NAMALWA (cell line): ENCODE results near the gene ZNF787.
A peak's percentile ranks its signal among the peaks of the same experiment; 100 is the strongest.

Experiments
- DNase-seq: peaks from one replicate; pipeline ENCODE4 v3.0.0-alpha.2; 2015; ENCODE audit warnings: low spot score

Gene ZNF787

DNA sequence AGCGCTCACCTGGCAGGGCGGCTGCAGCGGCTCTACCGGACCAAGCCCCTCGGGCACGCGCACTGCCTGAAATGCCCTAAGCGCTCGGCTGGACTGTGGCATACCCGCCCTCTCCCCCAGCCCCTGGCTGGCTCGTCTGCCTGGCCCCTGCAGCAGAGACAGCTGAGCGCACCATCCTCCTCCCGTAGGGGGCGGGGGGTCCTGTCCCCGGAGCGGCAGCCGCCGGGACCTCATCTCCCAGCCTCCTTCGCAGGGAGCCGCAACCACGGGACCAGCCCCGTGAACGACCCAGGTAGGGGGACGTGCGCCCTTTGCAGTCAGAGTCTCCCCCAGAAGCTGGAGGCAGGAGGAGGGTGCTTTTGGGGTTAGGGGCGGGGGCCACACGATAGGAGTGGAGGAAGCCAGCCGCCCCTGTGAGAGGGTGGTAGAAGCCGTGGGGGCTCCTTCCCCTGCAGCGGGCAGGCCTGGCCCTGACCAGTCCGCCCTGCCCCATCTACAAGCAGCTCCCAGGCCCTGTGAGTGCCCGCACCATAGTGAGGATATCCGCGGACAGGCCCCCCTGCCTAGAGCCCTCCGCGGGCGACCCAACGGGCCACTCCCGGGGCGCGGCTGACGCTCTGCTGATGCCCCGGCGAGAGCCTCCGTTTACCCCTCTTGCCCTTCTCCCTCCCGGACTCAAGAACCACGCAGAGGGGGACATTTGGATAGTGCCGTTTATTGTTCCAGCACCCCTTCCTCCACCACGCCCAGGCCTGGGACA lies 34.2 kb downstream of the ZNF787 start:
- DNase-seq, result no peak

DNA sequence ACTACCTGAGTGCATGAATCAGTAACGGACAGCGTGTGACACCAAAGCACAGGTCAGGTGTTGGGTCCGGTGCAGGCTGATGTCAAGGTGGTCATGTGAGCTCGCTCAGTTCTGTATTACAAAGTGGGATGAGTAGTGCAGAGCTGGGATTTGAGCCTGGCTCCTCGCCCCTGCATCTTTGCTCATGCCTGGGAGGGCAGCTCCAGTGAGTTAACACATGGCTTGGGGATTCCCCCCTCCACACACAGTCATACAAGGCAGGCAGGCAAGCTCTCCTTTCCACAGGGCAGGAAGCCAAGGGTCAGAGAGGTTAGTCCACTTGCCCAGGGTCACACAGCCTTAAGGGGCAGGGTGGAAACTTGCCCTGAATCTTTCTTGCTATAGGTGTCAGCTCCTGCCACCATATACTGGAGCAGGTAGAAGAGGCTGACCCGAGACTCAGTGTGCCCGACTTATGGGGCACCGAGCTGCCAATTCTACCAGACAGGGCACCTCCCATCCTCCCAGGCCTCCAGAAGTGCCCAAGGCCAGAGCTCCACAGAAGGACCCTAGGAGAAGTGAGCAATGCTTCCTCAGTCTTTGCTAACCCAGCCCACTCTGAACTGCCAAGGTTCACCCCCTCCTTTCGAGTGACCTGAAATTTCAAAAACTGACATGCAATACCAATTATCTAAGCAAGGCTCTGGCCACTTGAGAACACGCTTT lies 35.4 kb downstream of the ZNF787 start:
- DNase-seq, result no peak

DNA sequence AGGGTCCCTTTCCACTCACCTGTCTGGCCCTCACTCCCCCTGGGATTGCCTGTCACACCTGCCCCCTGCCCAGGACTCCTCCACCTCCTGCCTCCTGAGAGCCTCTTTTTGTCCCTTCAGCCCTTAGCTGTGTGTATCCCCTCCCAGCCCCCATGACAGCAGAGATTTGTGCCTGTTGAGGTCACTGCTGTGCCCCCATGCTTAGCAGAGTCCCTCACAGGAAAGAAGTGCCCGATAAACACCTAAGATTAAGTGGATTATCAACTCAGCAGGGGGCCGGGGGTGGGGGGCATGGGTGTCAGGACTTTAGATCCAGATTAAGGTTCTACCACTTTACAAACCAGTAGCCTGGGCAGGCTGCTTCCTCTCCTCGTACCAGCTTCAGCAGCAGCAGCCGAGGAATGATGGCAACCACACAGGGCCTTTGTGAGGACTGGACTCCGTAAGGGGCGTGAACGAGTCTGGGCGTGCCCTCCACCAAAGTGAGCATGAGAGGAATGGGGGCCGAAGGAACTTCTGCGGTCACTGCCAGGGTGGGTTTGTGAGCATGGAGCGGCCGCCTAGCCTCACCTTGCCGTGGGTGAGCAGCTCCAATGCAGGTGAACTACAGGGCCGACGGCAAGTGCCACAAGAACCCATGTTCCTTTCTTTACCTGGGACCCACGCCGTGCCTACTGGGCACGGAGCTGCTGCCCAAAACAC lies 36.1 kb downstream of the ZNF787 start:
- no peak for DNase-seq

DNA sequence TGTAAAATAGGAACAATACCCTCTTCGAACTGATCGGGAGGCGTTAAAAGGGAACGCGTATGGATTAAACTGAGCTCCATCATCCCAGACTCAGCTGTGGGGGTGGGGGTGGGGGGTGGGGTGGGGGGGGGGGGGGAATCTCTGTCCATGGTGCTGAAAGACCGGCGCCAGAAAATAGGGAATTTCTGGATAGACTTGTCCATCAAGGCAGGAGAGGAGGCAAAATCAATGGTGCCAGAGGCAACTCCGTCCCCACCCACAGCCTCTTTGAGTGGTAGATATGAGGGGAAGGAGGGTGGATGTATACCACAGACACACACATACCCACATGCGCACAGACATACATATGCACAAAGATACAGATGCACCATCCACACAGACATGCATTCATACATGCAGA lies 37.4 kb downstream of the ZNF787 start:
- no peak for DNase-seq

DNA sequence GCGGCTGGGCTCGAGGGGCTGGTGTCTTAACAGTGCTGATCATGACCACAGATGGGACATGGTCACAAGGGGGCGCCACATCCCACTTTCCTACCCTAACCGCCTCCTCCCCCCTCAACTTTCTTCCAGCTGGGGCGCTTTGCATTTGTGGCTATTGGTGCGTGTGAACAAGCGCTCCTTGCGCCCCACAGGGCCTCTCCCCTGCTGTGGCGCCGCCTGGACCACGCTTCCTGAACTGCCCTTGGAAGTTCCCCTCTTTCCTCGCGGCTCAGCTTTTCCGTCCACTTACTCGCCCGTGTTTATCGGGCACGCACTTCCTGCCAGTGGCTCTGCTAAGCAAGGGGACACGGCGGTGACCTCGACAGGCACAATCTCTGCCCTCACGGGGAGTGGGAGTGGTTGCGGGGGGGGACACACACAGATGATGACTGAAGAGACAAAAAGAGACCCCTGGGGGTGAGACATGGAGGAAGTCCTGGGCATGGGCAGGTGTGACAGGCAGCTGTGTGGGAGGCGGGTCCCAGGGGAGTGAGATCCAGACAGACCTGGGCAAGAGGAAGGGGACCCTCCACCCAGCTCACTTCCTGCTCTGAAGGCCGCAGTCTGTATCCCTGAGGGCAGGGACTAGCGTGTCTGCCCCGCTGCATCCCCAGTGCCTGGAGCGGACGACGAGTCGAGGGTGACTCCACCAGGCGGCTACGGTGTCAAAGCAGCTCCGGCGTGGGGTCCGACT lies 40.3 kb downstream of the ZNF787 start:
- peak; percentile 90 for DNase-seq

DNA sequence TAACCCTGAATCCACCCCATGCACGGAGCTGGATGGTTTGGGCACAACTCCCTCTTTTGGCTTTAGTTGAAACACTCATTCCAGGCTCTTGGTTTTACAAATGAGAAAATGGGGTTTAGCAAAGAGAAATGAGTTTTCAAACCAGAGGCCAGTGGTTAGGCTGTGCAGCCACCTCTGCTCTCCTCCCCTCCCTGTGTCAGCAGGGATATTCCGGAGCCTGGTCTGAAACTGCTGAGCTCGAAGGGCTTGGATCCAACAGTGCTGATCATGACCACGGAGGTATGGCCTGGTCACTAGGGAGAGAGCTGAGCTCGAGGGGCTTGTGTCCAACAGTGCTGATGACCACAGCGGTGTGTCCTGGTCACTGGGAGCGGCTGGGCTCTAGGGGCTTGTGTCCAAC lies 41.5 kb downstream of the ZNF787 start:
- DNase-seq, result no peak

DNA sequence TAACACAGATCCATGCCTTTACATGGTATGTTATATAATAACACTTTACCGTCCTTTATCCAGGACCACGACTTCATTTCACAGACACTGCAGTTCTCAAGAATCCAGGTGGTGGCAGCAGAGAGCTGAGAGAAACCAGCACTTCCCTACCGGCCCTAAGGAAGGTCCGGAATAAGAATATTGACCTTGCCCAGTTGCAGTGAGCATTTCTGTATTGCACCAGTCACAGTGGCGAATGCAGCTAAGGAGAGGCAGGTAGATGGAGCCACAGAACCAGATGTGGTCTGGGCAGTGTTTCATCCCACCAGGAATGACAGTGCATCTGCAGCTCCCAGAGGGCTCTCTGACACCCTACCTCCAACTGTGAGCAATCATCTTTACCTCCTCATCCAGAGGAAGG lies 44.6 kb downstream of the ZNF787 start:
- DNase-seq, result peak; percentile 70

DNA sequence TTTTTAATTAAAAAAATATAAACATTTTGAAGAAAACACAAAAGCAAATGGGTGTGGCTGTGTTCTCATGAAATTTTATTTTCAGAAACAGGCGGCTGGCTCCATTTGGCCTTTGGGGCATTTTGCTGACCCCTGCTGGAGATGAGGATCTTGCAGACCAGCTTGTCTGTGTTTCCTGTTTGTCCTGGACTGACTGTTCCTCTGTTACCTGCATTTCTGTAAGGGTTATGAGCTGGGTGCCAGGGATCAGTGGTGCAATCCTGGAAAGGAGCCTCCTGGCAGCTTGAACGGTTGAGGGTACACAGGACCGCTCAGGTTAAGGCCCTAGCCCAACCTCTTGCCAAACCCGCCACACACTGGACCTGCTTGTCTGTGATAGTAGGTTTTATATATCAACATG lies 49.9 kb downstream of the ZNF787 start:
- DNase-seq, result peak; percentile 37

DNA sequence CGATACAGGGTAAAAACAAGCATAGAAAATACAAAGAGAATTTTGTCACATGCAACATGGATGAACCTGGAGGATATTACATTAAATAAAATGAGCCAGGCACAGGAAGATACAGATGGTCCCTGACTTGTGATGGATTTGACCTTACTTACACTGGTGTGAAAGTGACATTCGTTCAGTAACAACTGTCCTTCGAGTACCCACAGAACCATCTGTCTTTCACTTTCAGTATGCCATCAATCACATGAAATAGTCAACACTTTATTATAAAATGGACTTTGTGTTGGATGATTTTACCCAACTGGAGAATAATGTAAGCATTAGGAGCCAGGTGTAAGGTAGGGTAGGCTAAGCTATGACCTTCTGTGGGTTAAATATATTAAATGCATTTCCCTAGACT lies 51.5 kb downstream of the ZNF787 start:
- no peak for DNase-seq

DNA sequence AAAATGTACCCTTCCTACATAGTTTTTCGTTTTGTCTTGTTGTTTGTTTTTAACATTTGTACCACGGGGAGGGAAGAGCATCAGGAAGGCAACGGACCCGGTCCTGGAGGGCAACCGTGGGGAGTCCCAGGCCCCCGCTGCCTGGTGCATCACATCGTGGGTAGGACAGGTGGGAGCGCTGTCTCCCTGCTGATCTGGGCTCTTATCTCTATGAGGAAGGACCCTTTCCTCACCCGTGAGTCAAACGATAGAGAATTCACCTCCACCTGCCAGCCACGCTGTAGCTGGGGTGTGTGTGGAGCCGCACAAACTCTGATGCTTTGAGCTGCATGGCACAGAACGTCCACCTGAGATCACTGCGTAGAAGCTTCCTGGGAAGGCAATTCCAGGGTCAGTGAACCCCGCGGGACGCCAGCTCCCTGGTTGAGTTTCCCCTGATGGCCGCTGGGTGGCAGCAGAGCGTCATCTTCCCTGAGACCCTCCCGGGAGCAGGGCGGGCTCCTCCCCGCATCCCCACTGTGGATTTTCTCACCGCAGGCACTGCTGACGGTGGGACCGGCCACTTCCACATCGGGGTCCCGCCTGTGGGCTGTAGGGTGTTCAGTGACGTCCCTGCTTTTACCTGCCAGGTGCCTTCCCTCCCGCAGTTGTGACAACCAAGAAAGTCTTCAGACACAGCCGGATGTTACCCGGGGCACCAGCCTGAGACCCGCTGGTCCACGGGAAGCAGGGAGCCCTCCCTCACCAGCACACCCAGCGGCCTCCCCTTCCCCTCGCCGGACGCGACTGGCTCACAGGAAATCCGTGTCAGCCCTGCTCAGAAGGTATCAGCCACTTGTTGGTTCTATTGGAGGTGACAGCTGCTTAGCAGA lies 54.7 kb downstream of the ZNF787 start:
- DNase-seq, result peak; percentile 66

DNA sequence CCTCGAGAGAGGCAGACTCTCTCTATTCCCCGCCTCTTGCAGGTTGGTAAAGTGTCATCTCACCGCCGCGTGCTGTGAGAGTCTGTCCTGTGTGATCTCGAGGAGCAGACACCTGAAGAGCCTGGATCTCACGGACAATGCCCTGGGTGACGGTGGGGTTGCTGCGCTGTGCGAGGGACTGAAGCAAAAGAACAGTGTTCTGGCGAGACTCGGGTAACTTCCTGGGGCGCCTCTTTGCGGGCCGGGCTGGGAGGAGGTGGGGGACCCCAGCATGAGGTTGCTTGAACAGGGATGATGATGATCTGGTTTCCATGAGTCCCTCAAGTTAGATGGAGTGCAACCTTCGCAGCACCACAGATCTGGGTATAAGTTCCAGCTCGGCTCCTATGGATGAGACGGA lies 67.5 kb downstream of the ZNF787 start:
- DNase-seq, result no peak
